ENCODE results near the gene MRAP.

DNA sequence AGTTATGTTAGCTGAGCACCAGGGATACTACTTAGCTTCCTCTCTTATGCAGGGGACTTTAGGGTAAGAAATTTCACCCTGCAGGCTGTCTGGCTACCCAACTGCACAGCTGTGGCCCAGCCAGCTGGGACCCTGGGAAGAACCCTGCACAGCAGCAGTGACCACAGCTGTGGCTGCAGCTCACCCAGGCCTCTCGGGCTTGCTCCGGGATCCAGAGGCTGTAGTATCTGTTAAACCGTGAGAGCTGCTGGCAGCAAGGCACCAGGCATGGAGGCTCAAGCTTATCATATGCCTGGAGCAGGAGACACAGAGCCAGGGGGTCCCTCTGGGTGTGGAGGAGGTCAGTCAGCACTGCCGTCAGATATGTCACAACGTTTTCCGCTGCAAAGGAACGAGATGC is 53.9 kb downstream of the MRAP start:
- TF ChIP-seq, protein P1, sequence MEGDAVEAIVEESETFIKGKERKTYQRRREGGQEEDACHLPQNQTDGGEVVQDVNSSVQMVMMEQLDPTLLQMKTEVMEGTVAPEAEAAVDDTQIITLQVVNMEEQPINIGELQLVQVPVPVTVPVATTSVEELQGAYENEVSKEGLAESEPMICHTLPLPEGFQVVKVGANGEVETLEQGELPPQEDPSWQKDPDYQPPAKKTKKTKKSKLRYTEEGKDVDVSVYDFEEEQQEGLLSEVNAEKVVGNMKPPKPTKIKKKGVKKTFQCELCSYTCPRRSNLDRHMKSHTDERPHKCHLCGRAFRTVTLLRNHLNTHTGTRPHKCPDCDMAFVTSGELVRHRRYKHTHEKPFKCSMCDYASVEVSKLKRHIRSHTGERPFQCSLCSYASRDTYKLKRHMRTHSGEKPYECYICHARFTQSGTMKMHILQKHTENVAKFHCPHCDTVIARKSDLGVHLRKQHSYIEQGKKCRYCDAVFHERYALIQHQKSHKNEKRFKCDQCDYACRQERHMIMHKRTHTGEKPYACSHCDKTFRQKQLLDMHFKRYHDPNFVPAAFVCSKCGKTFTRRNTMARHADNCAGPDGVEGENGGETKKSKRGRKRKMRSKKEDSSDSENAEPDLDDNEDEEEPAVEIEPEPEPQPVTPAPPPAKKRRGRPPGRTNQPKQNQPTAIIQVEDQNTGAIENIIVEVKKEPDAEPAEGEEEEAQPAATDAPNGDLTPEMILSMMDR (IDR thresholded peaks at IDR 0.05; ENCODE audit: low read length), result no peak
- TF ChIP-seq EZH2 (IDR thresholded peaks at IDR 0.05; ENCODE audit: borderline replicate concordance, low read length), result no peak
